ENCODE measurements around the gene CAPZB. TPM values are rescaled to one million over a fixed set of nuclear protein-coding genes. Genes with fewer than 3 reads are reported as not detected.

The CAPZB gene
- polyA plus RNA-seq, 1 of the 3 experiments (the other 2 are of a cell fraction): 122 TPM

GRCh38 chr1:19496527-19496874, 11.2 kb upstream of the CAPZB start:
- 88% methylated on average over 1 of the region's 1 CpG for WGBS (ENCODE audit: low lambda C conversion rate)
- CTCF ChIA-PET: interaction anchor here (0.7 to 1.3 kb wide), 2 partner anchors 9 to 155 kb away, joined by 3 to 4 read pairs; no protein-coding TSS in a partner anchor
- Histone ChIP-seq H3K79me2 (ENCODE audit: insufficient read depth) (no peaks in the 10 kb centered on the region), H3K4me2 (no peak overlapping the region), H3K27ac (ENCODE audit: low read depth in 2 of 2, low read length in 1 of 2) (no peak overlapping the region), H3K9ac (no peak overlapping the region), H3K9me2 (no peaks in the 10 kb centered on the region), H2AFZ (ENCODE audit: low read depth) (no peak overlapping the region), H4K20me1 (ENCODE audit: insufficient read depth) (no peaks in the 10 kb centered on the region), H3K36me3 (replicated peaks in 1 of 2; ENCODE audit: control insufficient read depth in 1 of 2, insufficient read depth in 2 of 2, low read length in 1 of 2) (no peaks in the 10 kb centered on the region), H3K4me1 (ENCODE audit: control insufficient read depth in 1 of 2, insufficient read depth in 2 of 2, low read depth in 1 of 2, low read length in 1 of 2) (no peaks in the 10 kb centered on the region), H3F3A (replicated peaks; ENCODE audit: insufficient read depth) (no peaks in the 10 kb centered on the region), H3K4me3 (ENCODE audit: low read depth in 2 of 2, low read length in 1 of 2) (no peak overlapping the region), H3K27me3 (ENCODE audit: insufficient read depth) (no peaks in the 10 kb centered on the region), H3K9me3 (no peaks in the 10 kb centered on the region)
- POLR2A ChIA-PET: no interaction called here
- DNase-seq: no peak
- no peak for TF ChIP-seq PBX3 (IDR thresholded peaks at IDR 0.05)
- no peak for TF ChIP-seq CTCF (IDR thresholded peaks at IDR 0.05)
- no peak for TF ChIP-seq SMC3 (IDR thresholded peaks at IDR 0.05; ENCODE audit: low read depth, low read length)
- TF ChIP-seq, protein P1, sequence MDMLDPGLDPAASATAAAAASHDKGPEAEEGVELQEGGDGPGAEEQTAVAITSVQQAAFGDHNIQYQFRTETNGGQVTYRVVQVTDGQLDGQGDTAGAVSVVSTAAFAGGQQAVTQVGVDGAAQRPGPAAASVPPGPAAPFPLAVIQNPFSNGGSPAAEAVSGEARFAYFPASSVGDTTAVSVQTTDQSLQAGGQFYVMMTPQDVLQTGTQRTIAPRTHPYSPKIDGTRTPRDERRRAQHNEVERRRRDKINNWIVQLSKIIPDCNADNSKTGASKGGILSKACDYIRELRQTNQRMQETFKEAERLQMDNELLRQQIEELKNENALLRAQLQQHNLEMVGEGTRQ (IDR thresholded peaks at IDR 0.05; ENCODE audit: borderline replicate concordance, low read depth, low read length): no peak
- no peak for TF ChIP-seq EZH2phosphoT487 (IDR thresholded peaks at IDR 0.05; ENCODE audit: borderline replicate concordance, low read depth)
- no peak for TF ChIP-seq NRF1 (IDR thresholded peaks at IDR 0.05; ENCODE audit: low read depth, low read length)
- TF ChIP-seq FOXM1 (IDR thresholded peaks at IDR 0.05; ENCODE audit: low read depth): no peak
- no peak for TF ChIP-seq RFX5 (IDR thresholded peaks at IDR 0.05; ENCODE audit: low read length)
- TF ChIP-seq FOSL2 (IDR thresholded peaks at IDR 0.05; ENCODE audit: borderline replicate concordance, low read depth): no peak
- TF ChIP-seq TEAD4 (IDR thresholded peaks at IDR 0.05; ENCODE audit: borderline replicate concordance, insufficient read depth): no peak
- no peak for TF ChIP-seq TAF1 (IDR thresholded peaks at IDR 0.05; ENCODE audit: borderline replicate concordance, low read depth, low read length)

GRCh38 chr1:19495799-19496526, 10.6 kb upstream of the CAPZB start:
- Histone ChIP-seq H3K36me3 (replicated peaks in 1 of 2; ENCODE audit: control insufficient read depth in 1 of 2, insufficient read depth in 2 of 2, low read length in 1 of 2) (no peaks in the 10 kb centered on the region), H3K9me2 (no peaks in the 10 kb centered on the region), H3K79me2 (ENCODE audit: insufficient read depth) (no peaks in the 10 kb centered on the region), H3K4me1 (ENCODE audit: control insufficient read depth in 1 of 2, insufficient read depth in 2 of 2, low read depth in 1 of 2, low read length in 1 of 2) (no peaks in the 10 kb centered on the region), H4K20me1 (ENCODE audit: insufficient read depth) (no peaks in the 10 kb centered on the region), H3K4me3 (ENCODE audit: low read depth in 2 of 2, low read length in 1 of 2) (no peak overlapping the region), H3K9me3 (no peaks in the 10 kb centered on the region), H2AFZ (ENCODE audit: low read depth) (no peak overlapping the region), H3K4me2 (no peak overlapping the region), H3K27me3 (ENCODE audit: insufficient read depth) (no peaks in the 10 kb centered on the region), H3F3A (replicated peaks; ENCODE audit: insufficient read depth) (no peaks in the 10 kb centered on the region), H3K27ac (ENCODE audit: low read depth in 2 of 2, low read length in 1 of 2) (no peak overlapping the region), H3K9ac (no peak overlapping the region)
- CTCF ChIA-PET: interaction anchor here (0.7 to 1.3 kb wide), 2 partner anchors 8 to 155 kb away, joined by 3 to 4 read pairs; no protein-coding TSS in a partner anchor
- WGBS (ENCODE audit: low lambda C conversion rate): 55% methylated on average over 3 of the region's 3 CpGs
- POLR2A ChIA-PET: no interaction called here
- DNase-seq: no peak
- TF ChIP-seq FOSL2 (IDR thresholded peaks at IDR 0.05; ENCODE audit: borderline replicate concordance, low read depth) (no peak), EP300 (IDR thresholded peaks at IDR 0.05; ENCODE audit: borderline replicate concordance in 1 of 2, low read depth in 1 of 2, low read length in 1 of 2) (no peak), TEAD4 (IDR thresholded peaks at IDR 0.05; ENCODE audit: borderline replicate concordance, insufficient read depth) (no peak), EZH2phosphoT487 (IDR thresholded peaks at IDR 0.05; ENCODE audit: borderline replicate concordance, low read depth) (no peak), RCOR1 (IDR thresholded peaks at IDR 0.05; ENCODE audit: low read length) (no peak), SMC3 (IDR thresholded peaks at IDR 0.05; ENCODE audit: low read depth, low read length) (no peak), TAF1 (IDR thresholded peaks at IDR 0.05; ENCODE audit: borderline replicate concordance, low read depth, low read length) (no peak)
- TF ChIP-seq, protein P2, sequence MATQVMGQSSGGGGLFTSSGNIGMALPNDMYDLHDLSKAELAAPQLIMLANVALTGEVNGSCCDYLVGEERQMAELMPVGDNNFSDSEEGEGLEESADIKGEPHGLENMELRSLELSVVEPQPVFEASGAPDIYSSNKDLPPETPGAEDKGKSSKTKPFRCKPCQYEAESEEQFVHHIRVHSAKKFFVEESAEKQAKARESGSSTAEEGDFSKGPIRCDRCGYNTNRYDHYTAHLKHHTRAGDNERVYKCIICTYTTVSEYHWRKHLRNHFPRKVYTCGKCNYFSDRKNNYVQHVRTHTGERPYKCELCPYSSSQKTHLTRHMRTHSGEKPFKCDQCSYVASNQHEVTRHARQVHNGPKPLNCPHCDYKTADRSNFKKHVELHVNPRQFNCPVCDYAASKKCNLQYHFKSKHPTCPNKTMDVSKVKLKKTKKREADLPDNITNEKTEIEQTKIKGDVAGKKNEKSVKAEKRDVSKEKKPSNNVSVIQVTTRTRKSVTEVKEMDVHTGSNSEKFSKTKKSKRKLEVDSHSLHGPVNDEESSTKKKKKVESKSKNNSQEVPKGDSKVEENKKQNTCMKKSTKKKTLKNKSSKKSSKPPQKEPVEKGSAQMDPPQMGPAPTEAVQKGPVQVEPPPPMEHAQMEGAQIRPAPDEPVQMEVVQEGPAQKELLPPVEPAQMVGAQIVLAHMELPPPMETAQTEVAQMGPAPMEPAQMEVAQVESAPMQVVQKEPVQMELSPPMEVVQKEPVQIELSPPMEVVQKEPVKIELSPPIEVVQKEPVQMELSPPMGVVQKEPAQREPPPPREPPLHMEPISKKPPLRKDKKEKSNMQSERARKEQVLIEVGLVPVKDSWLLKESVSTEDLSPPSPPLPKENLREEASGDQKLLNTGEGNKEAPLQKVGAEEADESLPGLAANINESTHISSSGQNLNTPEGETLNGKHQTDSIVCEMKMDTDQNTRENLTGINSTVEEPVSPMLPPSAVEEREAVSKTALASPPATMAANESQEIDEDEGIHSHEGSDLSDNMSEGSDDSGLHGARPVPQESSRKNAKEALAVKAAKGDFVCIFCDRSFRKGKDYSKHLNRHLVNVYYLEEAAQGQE (IDR thresholded peaks at IDR 0.05; ENCODE audit: low read depth, low read length): no peak
- TF ChIP-seq, protein P3, sequence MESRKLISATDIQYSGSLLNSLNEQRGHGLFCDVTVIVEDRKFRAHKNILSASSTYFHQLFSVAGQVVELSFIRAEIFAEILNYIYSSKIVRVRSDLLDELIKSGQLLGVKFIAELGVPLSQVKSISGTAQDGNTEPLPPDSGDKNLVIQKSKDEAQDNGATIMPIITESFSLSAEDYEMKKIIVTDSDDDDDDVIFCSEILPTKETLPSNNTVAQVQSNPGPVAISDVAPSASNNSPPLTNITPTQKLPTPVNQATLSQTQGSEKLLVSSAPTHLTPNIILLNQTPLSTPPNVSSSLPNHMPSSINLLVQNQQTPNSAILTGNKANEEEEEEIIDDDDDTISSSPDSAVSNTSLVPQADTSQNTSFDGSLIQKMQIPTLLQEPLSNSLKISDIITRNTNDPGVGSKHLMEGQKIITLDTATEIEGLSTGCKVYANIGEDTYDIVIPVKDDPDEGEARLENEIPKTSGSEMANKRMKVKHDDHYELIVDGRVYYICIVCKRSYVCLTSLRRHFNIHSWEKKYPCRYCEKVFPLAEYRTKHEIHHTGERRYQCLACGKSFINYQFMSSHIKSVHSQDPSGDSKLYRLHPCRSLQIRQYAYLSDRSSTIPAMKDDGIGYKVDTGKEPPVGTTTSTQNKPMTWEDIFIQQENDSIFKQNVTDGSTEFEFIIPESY (IDR thresholded peaks at IDR 0.05; ENCODE audit: borderline replicate concordance, low read depth): no peak

Data from SK-N-SH (cell line).